Measurements from ENCODE around the gene HYDIN.

HYDIN gene

GRCh38 chr16:70769761-70770160 lies 460.8 kb downstream of the HYDIN start:
- H3K36me3 ChIP-seq (ENCODE audit: control insufficient read depth, insufficient read depth, low read length), result no peaks in the 10 kb centered on the region
- no peak overlapping the region for H3K4me3 ChIP-seq (ENCODE audit: low read depth, low read length)
- H3K9ac ChIP-seq, result no peak overlapping the region
- H3K4me2 ChIP-seq (ENCODE audit: low read length), result no peak overlapping the region
- H3K27me3 ChIP-seq (ENCODE audit: control insufficient read depth, insufficient read depth, low read length), result no peaks in the 10 kb centered on the region
- H3K4me1 ChIP-seq, result no peaks in the 10 kb centered on the region
- no peak overlapping the region for H3K27ac ChIP-seq
- H2AFZ ChIP-seq, result no peak overlapping the region
- H3K9me3 ChIP-seq (ENCODE audit: control insufficient read depth, low read length), result no peaks in the 10 kb centered on the region
- H3K79me2 ChIP-seq, result peaks cover 11% of the 10 kb centered on the region
- TF ChIP-seq CTCF (IDR thresholded peaks at IDR 0.05), result no peak

GRCh38 chr16:70769131-70769530 lies 461.4 kb downstream of the HYDIN start:
- Histone ChIP-seq H3K9me3 (ENCODE audit: control insufficient read depth, low read length) (no peaks in the 10 kb centered on the region), H3K4me3 (ENCODE audit: low read depth, low read length) (no peak overlapping the region), H2AFZ (no peak overlapping the region), H3K9ac (no peak overlapping the region), H3K36me3 (ENCODE audit: control insufficient read depth, insufficient read depth, low read length) (no peaks in the 10 kb centered on the region), H3K4me1 (no peaks in the 10 kb centered on the region), H3K79me2 (peaks cover 11% of the 10 kb centered on the region), H3K27me3 (ENCODE audit: control insufficient read depth, insufficient read depth, low read length) (no peaks in the 10 kb centered on the region), H3K27ac (no peak overlapping the region), H3K4me2 (ENCODE audit: low read length) (no peak overlapping the region)
- no peak for TF ChIP-seq CTCF (IDR thresholded peaks at IDR 0.05)

- no peaks in the 10 kb centered on the region for H3K4me1 ChIP-seq
- peaks cover 11% of the 10 kb centered on the region for H3K79me2 ChIP-seq
- no peak overlapping the region for H3K4me3 ChIP-seq (ENCODE audit: low read depth, low read length)
- no peaks in the 10 kb centered on the region for H3K9me3 ChIP-seq (ENCODE audit: control insufficient read depth, low read length)
- no peak overlapping the region for H3K27ac ChIP-seq
- no peak overlapping the region for H3K4me2 ChIP-seq (ENCODE audit: low read length)
- H3K36me3 ChIP-seq (ENCODE audit: control insufficient read depth, insufficient read depth, low read length), result no peaks in the 10 kb centered on the region
- no peaks in the 10 kb centered on the region for H3K27me3 ChIP-seq (ENCODE audit: control insufficient read depth, insufficient read depth, low read length)
- no peak for TF ChIP-seq CTCF (IDR thresholded peaks at IDR 0.05)
- no peak overlapping the region for H3K9ac ChIP-seq
- no peak overlapping the region for H2AFZ ChIP-seq
Measured at GRCh38 chr16:70768203-70768580, 462.3 kb downstream of the HYDIN start.

GRCh38 chr16:70767377-70768202 lies 462.9 kb downstream of the HYDIN start:
- Histone ChIP-seq H3K27me3 (ENCODE audit: control insufficient read depth, insufficient read depth, low read length) (no peaks in the 10 kb centered on the region), H3K36me3 (ENCODE audit: control insufficient read depth, insufficient read depth, low read length) (no peaks in the 10 kb centered on the region), H3K9ac (no peak overlapping the region), H3K27ac (no peak overlapping the region), H3K4me1 (no peaks in the 10 kb centered on the region), H3K9me3 (ENCODE audit: control insufficient read depth, low read length) (no peaks in the 10 kb centered on the region), H2AFZ (no peak overlapping the region), H3K79me2 (peaks cover 11% of the 10 kb centered on the region), H3K4me3 (ENCODE audit: low read depth, low read length) (no peak overlapping the region), H3K4me2 (ENCODE audit: low read length) (no peak overlapping the region)
- no peak for TF ChIP-seq CTCF (IDR thresholded peaks at IDR 0.05)

- H3K79me2 ChIP-seq, result peaks cover 10% of the 10 kb centered on the region
- no peaks in the 10 kb centered on the region for H3K4me1 ChIP-seq
- no peak overlapping the region for H3K4me2 ChIP-seq (ENCODE audit: low read length)
- no peaks in the 10 kb centered on the region for H3K9me3 ChIP-seq (ENCODE audit: control insufficient read depth, low read length)
- no peak overlapping the region for H3K4me3 ChIP-seq (ENCODE audit: low read depth, low read length)
- no peaks in the 10 kb centered on the region for H3K27me3 ChIP-seq (ENCODE audit: control insufficient read depth, insufficient read depth, low read length)
- H2AFZ ChIP-seq, result no peak overlapping the region
- no peaks in the 10 kb centered on the region for H3K36me3 ChIP-seq (ENCODE audit: control insufficient read depth, insufficient read depth, low read length)
- H3K9ac ChIP-seq, result no peak overlapping the region
- no peak for TF ChIP-seq CTCF (IDR thresholded peaks at IDR 0.05)
- H3K27ac ChIP-seq, result no peak overlapping the region
Measured at GRCh38 chr16:70766658-70767057, 463.9 kb downstream of the HYDIN start.

Measured in parathyroid adenoma (tissue), 2 donors.